ENCODE measurements around the gene TNIK. TPM values are rescaled to one million over a fixed set of nuclear protein-coding genes. Genes with fewer than 3 reads are reported as not detected.

TNIK gene
- polyA plus RNA-seq, 1 of the 3 experiments (the other 2 are of a cell fraction) = 19.4 TPM

- WGBS (ENCODE audit: low lambda C conversion rate) = 100% methylated on average over 1 of the region's 2 CpGs
Observed at GRCh38 chr3:171077261-171077660, 382.9 kb downstream of the TNIK start.

GRCh38 chr3:171072432-171072831, 387.8 kb downstream of the TNIK start:
- Histone ChIP-seq H3K27ac (ENCODE audit: low read depth in 2 of 2, low read length in 1 of 2) (no peak overlapping the region), H3K4me2 (no peak overlapping the region), H3F3A (replicated peaks; ENCODE audit: insufficient read depth) (peaks cover 8% of the 10 kb centered on the region), H3K79me2 (ENCODE audit: insufficient read depth) (no peaks in the 10 kb centered on the region), H3K4me3 (ENCODE audit: low read depth in 2 of 2, low read length in 1 of 2) (no peak overlapping the region), H3K9me3 (no peaks in the 10 kb centered on the region), H3K9ac (no peak overlapping the region), H4K20me1 (ENCODE audit: insufficient read depth) (no peaks in the 10 kb centered on the region), H3K36me3 (replicated peaks in 1 of 2; ENCODE audit: control insufficient read depth in 1 of 2, insufficient read depth in 2 of 2, low read length in 1 of 2) (peaks cover 32 to 73% of the 10 kb centered on the region in 2 experiments), H2AFZ (ENCODE audit: low read depth) (no peak overlapping the region), H3K27me3 (ENCODE audit: insufficient read depth) (no peaks in the 10 kb centered on the region), H3K9me2 (no peaks in the 10 kb centered on the region), H3K4me1 (ENCODE audit: control insufficient read depth in 1 of 2, insufficient read depth in 2 of 2, low read depth in 1 of 2, low read length in 1 of 2) (no peaks in the 10 kb centered on the region)
- DNase-seq = no peak
- CTCF ChIA-PET = interaction anchor here (1.0 kb wide), 1 partner anchor 23 kb away, joined by 4 read pairs; no protein-coding TSS in a partner anchor
- POLR2A ChIA-PET = no interaction called here
- no peak for TF ChIP-seq USF1 (IDR thresholded peaks at IDR 0.05; ENCODE audit: borderline replicate concordance, low read depth)
- TF ChIP-seq TAF1 (IDR thresholded peaks at IDR 0.05; ENCODE audit: borderline replicate concordance, low read depth, low read length) = no peak
- TF ChIP-seq, protein P1, sequence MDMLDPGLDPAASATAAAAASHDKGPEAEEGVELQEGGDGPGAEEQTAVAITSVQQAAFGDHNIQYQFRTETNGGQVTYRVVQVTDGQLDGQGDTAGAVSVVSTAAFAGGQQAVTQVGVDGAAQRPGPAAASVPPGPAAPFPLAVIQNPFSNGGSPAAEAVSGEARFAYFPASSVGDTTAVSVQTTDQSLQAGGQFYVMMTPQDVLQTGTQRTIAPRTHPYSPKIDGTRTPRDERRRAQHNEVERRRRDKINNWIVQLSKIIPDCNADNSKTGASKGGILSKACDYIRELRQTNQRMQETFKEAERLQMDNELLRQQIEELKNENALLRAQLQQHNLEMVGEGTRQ (IDR thresholded peaks at IDR 0.05; ENCODE audit: borderline replicate concordance, low read depth, low read length) = no peak
- no peak for TF ChIP-seq YY1 (IDR thresholded peaks at IDR 0.05; ENCODE audit: low read depth)
- no peak for TF ChIP-seq FOXJ3 (CRISPR knock-in tag; IDR thresholded peaks at IDR 0.05)
- TF ChIP-seq IRF3 (IDR thresholded peaks at IDR 0.05; ENCODE audit: low read depth, low read length) = no peak

More at GRCh38 chr3:171077261-171077660, 382.9 kb downstream of the TNIK start:
- Histone ChIP-seq H3K4me1 (ENCODE audit: control insufficient read depth in 1 of 2, insufficient read depth in 2 of 2, low read depth in 1 of 2, low read length in 1 of 2) (no peaks in the 10 kb centered on the region), H3K27ac (ENCODE audit: low read depth in 2 of 2, low read length in 1 of 2) (no peak overlapping the region), H3K9ac (no peak overlapping the region), H3K27me3 (ENCODE audit: insufficient read depth) (no peaks in the 10 kb centered on the region), H3K79me2 (ENCODE audit: insufficient read depth) (no peaks in the 10 kb centered on the region), H2AFZ (ENCODE audit: low read depth) (no peak overlapping the region), H3K4me3 (ENCODE audit: low read depth in 2 of 2, low read length in 1 of 2) (no peak overlapping the region), H3K36me3 (replicated peaks in 1 of 2; ENCODE audit: control insufficient read depth in 1 of 2, insufficient read depth in 2 of 2, low read length in 1 of 2) (peaks cover 40 to 73% of the 10 kb centered on the region in 2 experiments), H4K20me1 (ENCODE audit: insufficient read depth) (no peaks in the 10 kb centered on the region), H3K9me2 (no peaks in the 10 kb centered on the region), H3K9me3 (no peaks in the 10 kb centered on the region), H3F3A (replicated peaks; ENCODE audit: insufficient read depth) (peaks cover 12% of the 10 kb centered on the region), H3K4me2 (no peak overlapping the region)
- TF ChIP-seq FOXJ3 (CRISPR knock-in tag; IDR thresholded peaks at IDR 0.05) (no peak), FOXM1 (IDR thresholded peaks at IDR 0.05; ENCODE audit: low read depth) (no peak), EZH2phosphoT487 (IDR thresholded peaks at IDR 0.05; ENCODE audit: borderline replicate concordance, low read depth) (no peak), TAF1 (IDR thresholded peaks at IDR 0.05; ENCODE audit: borderline replicate concordance, low read depth, low read length) (no peak), ZBTB33 (IDR thresholded peaks at IDR 0.05; ENCODE audit: borderline replicate concordance, low read depth) (no peak), POLR2AphosphoS5 (IDR thresholded peaks at IDR 0.05; ENCODE audit: low read depth, low read length) (no peak), EP300 (IDR thresholded peaks at IDR 0.05; ENCODE audit: borderline replicate concordance in 1 of 2, low read depth in 1 of 2, low read length in 1 of 2) (no peak), RAD21 (IDR thresholded peaks at IDR 0.05; ENCODE audit: low read length) (no peak), JUND (IDR thresholded peaks at IDR 0.05) (no peak), CHD2 (IDR thresholded peaks at IDR 0.05; ENCODE audit: low read length, partially characterized antibody) (no peak), RXRA (IDR thresholded peaks at IDR 0.05; ENCODE audit: borderline replicate concordance, low read depth) (no peak), USF1 (IDR thresholded peaks at IDR 0.05; ENCODE audit: borderline replicate concordance, low read depth) (no peak), MEF2A (IDR thresholded peaks at IDR 0.05; ENCODE audit: borderline replicate concordance, low read depth) (no peak), SMC3 (IDR thresholded peaks at IDR 0.05; ENCODE audit: low read depth, low read length) (no peak), RFX5 (IDR thresholded peaks at IDR 0.05; ENCODE audit: low read length) (no peak)
- TF ChIP-seq, protein P1 (IDR thresholded peaks at IDR 0.05; ENCODE audit: borderline replicate concordance, low read depth, low read length) = no peak
- DNase-seq = no peak
- CTCF ChIA-PET = interaction anchor here (0.9 to 2.3 kb wide), 3 partner anchors 8 to 27 kb away, joined by 3 to 8 read pairs (median 3); no protein-coding TSS in a partner anchor
- POLR2A ChIA-PET = no interaction called here
